DOHH2 (cell line): ENCODE data around the gene NLGN1.

Source experiments
- CTCF ChIP-seq: fragments of 200-600 bp; sonication (generic); IDR thresholded peaks from one replicate; pipeline ENCODE4 v1.5.1; 2014; ENCODE audit warnings: antibody characterized with exemption, mild to moderate bottlenecking, low read depth, low read length; ENCODE audit not compliant: poor library complexity, severe bottlenecking
- EZH2phosphoT487 ChIP-seq: fragments of 200-600 bp; sonication (generic); IDR thresholded peaks from 2 replicates; pipeline ENCODE4 v1.6.1; 2017; ENCODE audit warnings: borderline replicate concordance, mild to moderate bottlenecking, antibody characterized with exemption, low read length, moderate library complexity, mixed read lengths

DNA sequence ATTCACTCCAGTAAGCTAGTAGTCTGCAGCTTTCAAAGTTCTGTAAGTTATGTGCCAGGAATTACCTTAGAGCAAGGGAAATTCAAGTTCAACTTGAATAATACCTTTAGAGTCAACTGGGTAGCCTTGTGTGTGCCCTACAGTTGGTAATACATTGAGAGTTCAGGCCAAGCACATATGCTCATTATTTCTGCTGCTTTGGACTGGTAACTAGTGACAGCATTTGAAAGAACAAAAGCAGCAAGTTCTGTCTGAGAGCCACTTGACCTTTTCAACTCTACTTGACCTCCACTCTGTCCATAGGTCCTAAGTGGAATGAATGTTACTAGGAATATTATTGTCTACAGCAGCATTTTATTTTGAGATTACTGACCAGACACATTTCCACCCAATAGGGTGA is 723.5 kb downstream of the NLGN1 start:
- TF ChIP-seq CTCF, result no peak
- no peak for TF ChIP-seq EZH2phosphoT487
